H9 (cell line): ENCODE measurements around the gene C19orf44. TPM values are rescaled to one million over a fixed set of nuclear protein-coding genes. Genes with fewer than 3 reads are reported as not detected.
A peak's percentile ranks its signal among the peaks of the same experiment; 100 is the strongest.
"Not testable (repeated sequence)": the region's sequence is repeated elsewhere in the genome, so short reads cannot be mapped to it uniquely, and the experiment has no call there.

ENCODE experiments used
- DNase-seq: peaks from one replicate; pipeline ENCODE4 v3.0.0-alpha.2; 2017
- H2AFZ ChIP-seq: one replicate; pipeline ENCODE4 v1.6.1; 2013; ENCODE audit warnings: mild to moderate bottlenecking, low read length, control low read depth, moderate library complexity
- H2AK5ac ChIP-seq: 2 replicates; pipeline ENCODE4 v1.6.1; 2013; ENCODE audit warnings: low read length, control low read depth, mixed read lengths; ENCODE audit not compliant: insufficient read length
- H2BK120ac ChIP-seq: one replicate; pipeline ENCODE4 v1.6.1; 2013; ENCODE audit warnings: low read depth, mild to moderate bottlenecking, low read length, control low read depth, inconsistent platforms; ENCODE audit not compliant: poor library complexity, severe bottlenecking
- H2BK12ac ChIP-seq: 2 replicates; pipeline ENCODE4 v1.6.1; 2013; ENCODE audit warnings: low read length, control low read depth, mixed read lengths, low read depth; ENCODE audit not compliant: insufficient read length
- H2BK15ac ChIP-seq: 2 replicates; pipeline ENCODE4 v1.6.1; 2013; ENCODE audit warnings: low read depth, low read length, control low read depth
- H2BK20ac ChIP-seq: one replicate; pipeline ENCODE4 v1.6.1; 2013; ENCODE audit warnings: low read depth, mild to moderate bottlenecking, low read length, control low read depth, inconsistent platforms; ENCODE audit not compliant: poor library complexity, severe bottlenecking
- H2BK5ac ChIP-seq: 2 replicates; pipeline ENCODE4 v1.6.1; 2013; ENCODE audit warnings: low read length, control low read depth, mixed read lengths; ENCODE audit not compliant: insufficient read length
- H3K14ac ChIP-seq: 2 replicates; pipeline ENCODE4 v1.6.1; 2013; ENCODE audit warnings: low read length, control low read depth; ENCODE audit not compliant: insufficient read depth
- H3K18ac ChIP-seq: 2 replicates; pipeline ENCODE4 v1.6.1; 2013; ENCODE audit warnings: low read depth, mild to moderate bottlenecking, mixed read lengths, low read length, control low read depth; ENCODE audit not compliant: insufficient read length
- H3K23ac ChIP-seq: 2 replicates; pipeline ENCODE4 v1.6.1; 2013; ENCODE audit warnings: low read length, control low read depth, mixed read lengths, low read depth; ENCODE audit not compliant: insufficient read length
- H3K23me2 ChIP-seq: 2 replicates; pipeline ENCODE4 v1.6.1; 2013; ENCODE audit warnings: low read depth, mild to moderate bottlenecking, mixed read lengths, low read length, control low read depth; ENCODE audit not compliant: insufficient read length, poor library complexity, severe bottlenecking
- H3K27ac ChIP-seq: 2 replicates; pipeline ENCODE4 v1.5.1; 2013; ENCODE audit warnings: low read length, control low read depth, mixed read lengths, low read depth; ENCODE audit not compliant: insufficient read length
- H3K27me3 ChIP-seq: 2 replicates; pipeline ENCODE4 v1.6.1; 2013; ENCODE audit warnings: low read length, control low read depth, inconsistent platforms; ENCODE audit not compliant: insufficient read depth
- H3K4ac ChIP-seq: 2 replicates; pipeline ENCODE4 v1.6.1; 2013; ENCODE audit warnings: low read depth, mild to moderate bottlenecking, control low read depth, inconsistent platforms, low read length, moderate library complexity
- H3K4me1 ChIP-seq: 2 replicates; pipeline ENCODE4 v1.6.1; 2013; ENCODE audit warnings: low read length, control low read depth, inconsistent platforms; ENCODE audit not compliant: insufficient read depth
- H3K4me2 ChIP-seq: 2 replicates; pipeline ENCODE4 v1.6.1; 2013; ENCODE audit warnings: low read length, control low read depth, mixed read lengths; ENCODE audit not compliant: insufficient read length, insufficient read depth
- H3K56ac ChIP-seq: 2 replicates; pipeline ENCODE4 v1.6.1; 2013; ENCODE audit warnings: low read depth, mild to moderate bottlenecking, mixed read lengths, low read length, control low read depth; ENCODE audit not compliant: insufficient read length
- H3K79me1 ChIP-seq: 2 replicates; pipeline ENCODE4 v1.6.1; 2013; ENCODE audit warnings: low read depth, mild to moderate bottlenecking, moderate library complexity, low read length, control low read depth, inconsistent platforms; ENCODE audit not compliant: insufficient read depth, poor library complexity, severe bottlenecking
- H3K79me2 ChIP-seq: 2 replicates; pipeline ENCODE4 v1.6.1; 2013; ENCODE audit warnings: low read length, control low read depth, inconsistent platforms; ENCODE audit not compliant: insufficient read depth
- H3K9ac ChIP-seq: 2 replicates; pipeline ENCODE4 v1.6.1; 2013; ENCODE audit warnings: low read length, control low read depth, mixed read lengths; ENCODE audit not compliant: insufficient read length; ENCODE audit errors: extremely low read depth
- H3K9me3 ChIP-seq: one replicate; pipeline ENCODE4 v1.6.1; 2013; ENCODE audit warnings: low read depth, low read length, inconsistent platforms; ENCODE audit not compliant: control insufficient read depth
- H3T11ph ChIP-seq: one replicate; pipeline ENCODE4 v1.6.1; 2013; ENCODE audit warnings: mild to moderate bottlenecking, low read length, control low read depth, inconsistent platforms
- H4K20me1 ChIP-seq: one replicate; pipeline ENCODE4 v1.6.1; 2013; ENCODE audit not compliant: control insufficient read depth, insufficient read length, insufficient read depth
- H4K5ac ChIP-seq: 2 replicates; pipeline ENCODE4 v1.6.1; 2013; ENCODE audit warnings: low read depth, mild to moderate bottlenecking, mixed read lengths, low read length, control low read depth; ENCODE audit not compliant: insufficient read length
- H4K8ac ChIP-seq: replicated peaks from 2 replicates; pipeline ENCODE4 v1.6.1; 2013; ENCODE audit warnings: low read length, control low read depth, mixed read lengths, low read depth; ENCODE audit not compliant: insufficient read length
- H4K91ac ChIP-seq: 2 replicates; pipeline ENCODE4 v1.6.1; 2013; ENCODE audit warnings: low read depth, mild to moderate bottlenecking, moderate library complexity, mixed read lengths, low read length, control low read depth; ENCODE audit not compliant: insufficient read length
- H3K27ac Mint-ChIP-seq, 3 experiments: 2 replicates in 2 of 3; 3 replicates in 1 of 3; pipeline ENCODE4 v1.8.0; 2020 to 2021; ENCODE audit warnings: mixed read lengths in 3 of 3, mild to moderate bottlenecking in 1 of 3, moderate library complexity in 1 of 3
- H3K27me3 Mint-ChIP-seq: 2 replicates; pipeline ENCODE4 v1.8.0; 2021; ENCODE audit warnings: low read depth, mild to moderate bottlenecking, moderate library complexity, mixed read lengths
- H3K36me3 Mint-ChIP-seq, 3 experiments: 2 replicates in 2 of 3; 3 replicates in 1 of 3; pipeline ENCODE4 v1.8.0; 2020 to 2021; ENCODE audit warnings: low read depth in 3 of 3, mixed read lengths in 3 of 3; ENCODE audit not compliant: insufficient read depth in 1 of 3
- H3K4me1 Mint-ChIP-seq, 2 experiments: 2 replicates each; pipeline ENCODE4 v1.8.0; 2020; ENCODE audit warnings: mixed read lengths in 2 of 2
- H3K4me3 Mint-ChIP-seq, 2 experiments: 2 replicates in 1 of 2; 3 replicates in 1 of 2; pipeline ENCODE4 v1.8.0; 2020 to 2021; ENCODE audit warnings: mild to moderate bottlenecking in 2 of 2, mixed read lengths in 2 of 2, moderate library complexity in 1 of 2
- H3K9me3 Mint-ChIP-seq, 2 experiments: 2 replicates in 1 of 2; 3 replicates in 1 of 2; pipeline ENCODE4 v1.8.0; 2020; ENCODE audit warnings: mild to moderate bottlenecking in 2 of 2, mixed read lengths in 2 of 2, moderate library complexity in 1 of 2
- WGBS: extraction: QIAGEN DNeasy Blood & Tissue Kit; methylation state at CpG from one replicate; pipeline ENCODE4 v1.1.7; 2013; ENCODE audit warnings: missing lambda C conversion rate, low lambda C conversion rate, mixed read lengths; ENCODE audit not compliant: insufficient read length; ENCODE audit errors: extremely low coverage; 5-methylcytosine and 5-hydroxymethylcytosine counted together
- total RNA-seq: library from RNA; stranded (reverse); gene quantifications from 2 replicates; pipeline ENCODE4 v1.2.1, GENCODE V29; 2021
- TF ChIP-seq, protein P1 (sequence below): fragments of 200-600 bp; sonication (generic); conservative IDR thresholded peaks from 3 replicates; pipeline ENCODE4 v1.8.0; 2021; ENCODE audit warnings: antibody characterized with exemption, mild to moderate bottlenecking

The C19orf44 gene
- total RNA-seq, 1 experiment from 2014 or later, result 6.4 TPM

GRCh38 chr19:16504271-16504670, 8.1 kb downstream of the C19orf44 start:
- H3T11ph ChIP-seq, result no peak overlapping the region
- H3K79me2 ChIP-seq, result no peaks in the 10 kb centered on the region
- H2BK15ac ChIP-seq, result no peak overlapping the region
- no peak overlapping the region for H4K8ac ChIP-seq
- H3K56ac ChIP-seq, result no peak overlapping the region
- no peaks in the 10 kb centered on the region for H3K27me3 ChIP-seq
- TF ChIP-seq, protein P1, sequence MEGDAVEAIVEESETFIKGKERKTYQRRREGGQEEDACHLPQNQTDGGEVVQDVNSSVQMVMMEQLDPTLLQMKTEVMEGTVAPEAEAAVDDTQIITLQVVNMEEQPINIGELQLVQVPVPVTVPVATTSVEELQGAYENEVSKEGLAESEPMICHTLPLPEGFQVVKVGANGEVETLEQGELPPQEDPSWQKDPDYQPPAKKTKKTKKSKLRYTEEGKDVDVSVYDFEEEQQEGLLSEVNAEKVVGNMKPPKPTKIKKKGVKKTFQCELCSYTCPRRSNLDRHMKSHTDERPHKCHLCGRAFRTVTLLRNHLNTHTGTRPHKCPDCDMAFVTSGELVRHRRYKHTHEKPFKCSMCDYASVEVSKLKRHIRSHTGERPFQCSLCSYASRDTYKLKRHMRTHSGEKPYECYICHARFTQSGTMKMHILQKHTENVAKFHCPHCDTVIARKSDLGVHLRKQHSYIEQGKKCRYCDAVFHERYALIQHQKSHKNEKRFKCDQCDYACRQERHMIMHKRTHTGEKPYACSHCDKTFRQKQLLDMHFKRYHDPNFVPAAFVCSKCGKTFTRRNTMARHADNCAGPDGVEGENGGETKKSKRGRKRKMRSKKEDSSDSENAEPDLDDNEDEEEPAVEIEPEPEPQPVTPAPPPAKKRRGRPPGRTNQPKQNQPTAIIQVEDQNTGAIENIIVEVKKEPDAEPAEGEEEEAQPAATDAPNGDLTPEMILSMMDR, result no peak
- H3K4ac ChIP-seq, result no peak overlapping the region
- peaks cover 0 to 3% of the 10 kb centered on the region in 2 experiments; a peak in 1 of 4 replicates for H3K4me1 Mint-ChIP-seq
- no peak overlapping the region; a peak in 1 of 5 replicates for H3K4me3 Mint-ChIP-seq
- peak overlapping the region in 2 of 3 experiments; percentile 44 to 52; a peak in 2 of 7 replicates for H3K27ac Mint-ChIP-seq
- no peak overlapping the region for H4K91ac ChIP-seq
- H3K4me2 ChIP-seq, result no peak overlapping the region
- no peaks in the 10 kb centered on the region for H3K27me3 Mint-ChIP-seq
- WGBS, result no CpG with 5 or more reads among the region's 3 CpGs
- H2BK20ac ChIP-seq, result no peak overlapping the region
- H3K23me2 ChIP-seq, result no peaks in the 10 kb centered on the region
- no peak overlapping the region for H4K5ac ChIP-seq
- no peaks in the 10 kb centered on the region; a peak in 1 of 5 replicates for H3K9me3 Mint-ChIP-seq
- no peak for DNase-seq
- no peak overlapping the region for H3K18ac ChIP-seq
- H2BK5ac ChIP-seq, result no peak overlapping the region
- H2AK5ac ChIP-seq, result no peak overlapping the region
- H3K9ac ChIP-seq, result no peak overlapping the region
- no peak overlapping the region for H3K14ac ChIP-seq
- H2AFZ ChIP-seq, result no peak overlapping the region
- no peak overlapping the region for H3K23ac ChIP-seq
- no peak overlapping the region for H2BK12ac ChIP-seq
- H3K79me1 ChIP-seq, result no peaks in the 10 kb centered on the region
- no peaks in the 10 kb centered on the region for H4K20me1 ChIP-seq
- H3K4me1 ChIP-seq, result no peaks in the 10 kb centered on the region
- H3K36me3 Mint-ChIP-seq, result peaks cover 12 to 30% (median 17%) of the 10 kb centered on the region in 3 experiments; a peak in 6 of 7 replicates
- no peak overlapping the region for H3K27ac ChIP-seq
- no peak overlapping the region for H2BK120ac ChIP-seq
- H3K9me3 ChIP-seq, result no peaks in the 10 kb centered on the region

- not testable (repeated sequence) for H2BK120ac ChIP-seq, H2AFZ ChIP-seq, H3K4me3 Mint-ChIP-seq, H3K27me3 Mint-ChIP-seq, H2BK20ac ChIP-seq, H4K5ac ChIP-seq, H3K4me1 Mint-ChIP-seq, H3K27me3 ChIP-seq, H3K9me3 Mint-ChIP-seq, H3K4me2 ChIP-seq, H3K23ac ChIP-seq, H3K9ac ChIP-seq, H3K79me1 ChIP-seq, H2BK12ac ChIP-seq, H3K79me2 ChIP-seq, H4K20me1 ChIP-seq, H2BK5ac ChIP-seq, H3T11ph ChIP-seq, H3K56ac ChIP-seq, H4K8ac ChIP-seq, H3K23me2 ChIP-seq, H3K27ac Mint-ChIP-seq, H3K4ac ChIP-seq, DNase-seq, H3K4me1 ChIP-seq, H4K91ac ChIP-seq, H2AK5ac ChIP-seq, H3K14ac ChIP-seq, H3K9me3 ChIP-seq, H2BK15ac ChIP-seq, H3K18ac ChIP-seq, H3K27ac ChIP-seq
- peaks cover 11 to 37% (median 16%) of the 10 kb centered on the region in 3 experiments; a peak in 6 of 7 replicates for H3K36me3 Mint-ChIP-seq
- WGBS, result no CpG with 5 or more reads among the region's 11 CpGs
Observed at GRCh38 chr19:16506161-16506560, 10.0 kb downstream of the C19orf44 start.
